ENCODE data around the gene MTRF1L.
A peak's percentile ranks its signal among the peaks of the same experiment; 100 is the strongest.

The MTRF1L gene

DNA sequence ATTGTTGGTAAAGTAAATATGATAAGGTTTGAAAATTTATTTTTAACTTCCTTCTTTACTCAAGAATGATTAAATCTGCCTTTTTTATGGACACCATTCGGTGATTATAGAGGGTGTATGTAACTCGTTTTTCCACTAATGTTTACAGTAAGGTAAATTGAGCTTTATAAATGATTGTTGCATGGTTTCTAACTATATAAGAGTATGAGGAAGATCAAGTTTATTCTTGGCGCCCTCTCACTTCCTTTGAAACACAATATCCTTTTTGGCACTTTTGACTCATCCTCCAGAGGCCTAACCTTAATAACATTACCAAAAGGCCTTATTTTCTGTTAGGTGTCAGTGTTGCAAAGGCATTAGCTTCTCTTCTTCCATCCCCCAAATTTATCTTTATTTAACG, 41.8 kb upstream of the MTRF1L start:
- no peak overlapping the region for H3K4me3 ChIP-seq (ENCODE audit: low read depth, low read length)
- no peak for DNase-seq (ENCODE audit: low read depth)
- TF ChIP-seq, protein P1, sequence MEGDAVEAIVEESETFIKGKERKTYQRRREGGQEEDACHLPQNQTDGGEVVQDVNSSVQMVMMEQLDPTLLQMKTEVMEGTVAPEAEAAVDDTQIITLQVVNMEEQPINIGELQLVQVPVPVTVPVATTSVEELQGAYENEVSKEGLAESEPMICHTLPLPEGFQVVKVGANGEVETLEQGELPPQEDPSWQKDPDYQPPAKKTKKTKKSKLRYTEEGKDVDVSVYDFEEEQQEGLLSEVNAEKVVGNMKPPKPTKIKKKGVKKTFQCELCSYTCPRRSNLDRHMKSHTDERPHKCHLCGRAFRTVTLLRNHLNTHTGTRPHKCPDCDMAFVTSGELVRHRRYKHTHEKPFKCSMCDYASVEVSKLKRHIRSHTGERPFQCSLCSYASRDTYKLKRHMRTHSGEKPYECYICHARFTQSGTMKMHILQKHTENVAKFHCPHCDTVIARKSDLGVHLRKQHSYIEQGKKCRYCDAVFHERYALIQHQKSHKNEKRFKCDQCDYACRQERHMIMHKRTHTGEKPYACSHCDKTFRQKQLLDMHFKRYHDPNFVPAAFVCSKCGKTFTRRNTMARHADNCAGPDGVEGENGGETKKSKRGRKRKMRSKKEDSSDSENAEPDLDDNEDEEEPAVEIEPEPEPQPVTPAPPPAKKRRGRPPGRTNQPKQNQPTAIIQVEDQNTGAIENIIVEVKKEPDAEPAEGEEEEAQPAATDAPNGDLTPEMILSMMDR (IDR thresholded peaks at IDR 0.05; ENCODE audit: low read depth, low read length), result no peak
- TF ChIP-seq POLR2A (IDR thresholded peaks at IDR 0.05; ENCODE audit: extremely low read depth, insufficient read length) (no peak), MAX (IDR thresholded peaks at IDR 0.05; ENCODE audit: low read depth, low read length) (no peak), MYC (IDR thresholded peaks at IDR 0.05; ENCODE audit: low read depth, low read length) (no peak)

- TF ChIP-seq MAX (IDR thresholded peaks at IDR 0.05; ENCODE audit: low read depth, low read length) (no peak), MYC (IDR thresholded peaks at IDR 0.05; ENCODE audit: low read depth, low read length) (no peak)
- no peak for DNase-seq (ENCODE audit: low read depth)
- no peak overlapping the region for H3K4me3 ChIP-seq (ENCODE audit: low read depth, low read length)
These were observed 41.2 kb upstream of the MTRF1L start for GRCh38 chr6:153043719-153044118.

DNA sequence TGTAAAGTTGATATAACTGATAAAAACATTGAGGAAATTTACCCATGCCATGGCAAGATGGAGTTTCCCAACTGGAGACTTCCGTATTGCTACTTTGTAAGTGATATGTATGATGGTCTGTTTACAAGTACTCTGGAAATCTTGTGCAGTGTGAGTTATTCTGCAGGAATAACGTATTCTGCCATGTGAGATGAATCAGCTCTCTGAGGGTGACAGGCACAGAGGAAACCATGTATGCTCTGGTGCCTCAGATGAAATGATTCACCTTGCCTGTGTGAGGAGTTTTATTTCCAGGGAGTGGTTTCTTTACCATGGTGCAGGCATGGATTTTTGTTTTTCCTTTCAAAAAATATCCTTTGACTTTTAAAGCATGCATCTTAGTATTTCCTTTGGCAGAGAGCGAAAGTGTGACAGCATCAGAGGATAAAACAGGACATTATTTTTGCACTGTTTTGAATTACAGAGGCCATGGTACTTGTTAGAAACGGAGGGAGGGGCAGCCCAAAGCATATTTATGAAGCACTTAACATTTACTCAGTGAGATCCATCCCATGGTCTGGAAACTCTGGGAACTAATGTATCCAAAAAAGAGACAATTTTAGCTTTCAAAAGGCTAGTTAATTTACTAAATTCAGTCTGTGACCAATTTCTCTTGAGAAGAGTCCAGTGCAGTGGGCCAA, 36.0 kb upstream of the MTRF1L start:
- no peak for DNase-seq (ENCODE audit: low read depth)
- no peak for TF ChIP-seq MAX (IDR thresholded peaks at IDR 0.05; ENCODE audit: low read depth, low read length)
- no peak for TF ChIP-seq MYC (IDR thresholded peaks at IDR 0.05; ENCODE audit: low read depth, low read length)
- TF ChIP-seq, protein P1 (IDR thresholded peaks at IDR 0.05; ENCODE audit: low read depth, low read length), result no peak
- no peak for TF ChIP-seq POLR2A (IDR thresholded peaks at IDR 0.05; ENCODE audit: extremely low read depth, insufficient read length)

DNA sequence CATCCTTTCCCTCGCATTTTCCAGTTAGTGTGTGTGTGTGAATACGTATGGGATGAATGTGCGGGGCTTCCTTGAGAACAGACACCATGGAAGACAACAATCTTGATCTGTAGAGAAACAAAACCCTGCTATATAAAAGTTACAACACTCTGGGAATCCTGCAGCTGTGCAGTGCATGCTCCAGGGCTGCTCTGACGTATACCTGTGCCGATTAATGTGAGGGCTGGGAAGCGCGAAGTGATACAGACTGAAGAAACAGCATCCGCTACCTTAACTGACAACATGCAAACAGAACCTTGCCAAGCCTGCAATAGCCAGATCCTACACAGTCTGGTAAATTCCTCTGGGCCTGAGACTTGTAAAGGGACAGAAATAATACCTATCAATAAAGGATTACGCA, 31.6 kb upstream of the MTRF1L start:
- no peak for DNase-seq (ENCODE audit: low read depth)
- TF ChIP-seq MAX (IDR thresholded peaks at IDR 0.05; ENCODE audit: low read depth, low read length), result no peak
- TF ChIP-seq MYC (IDR thresholded peaks at IDR 0.05; ENCODE audit: low read depth, low read length), result no peak
- no peak for TF ChIP-seq POLR2A (IDR thresholded peaks at IDR 0.05; ENCODE audit: extremely low read depth, insufficient read length)
- TF ChIP-seq, protein P1 (IDR thresholded peaks at IDR 0.05; ENCODE audit: low read depth, low read length), result no peak
- H3K4me3 ChIP-seq (ENCODE audit: low read depth, low read length), result no peak overlapping the region

More for the DNA sequence above, 36.0 kb upstream of the MTRF1L start:
- H3K4me3 ChIP-seq (ENCODE audit: low read depth, low read length), result no peak overlapping the region

- DNase-seq (ENCODE audit: low read depth), result peak; percentile 39
- no peak overlapping the region for H3K4me3 ChIP-seq (ENCODE audit: low read depth, low read length)
- TF ChIP-seq MAX (IDR thresholded peaks at IDR 0.05; ENCODE audit: low read depth, low read length) (no peak), POLR2A (IDR thresholded peaks at IDR 0.05; ENCODE audit: extremely low read depth, insufficient read length) (no peak), MYC (IDR thresholded peaks at IDR 0.05; ENCODE audit: low read depth, low read length) (no peak)
- TF ChIP-seq, protein P1 (IDR thresholded peaks at IDR 0.05; ENCODE audit: low read depth, low read length), result no peak
These were observed 29.9 kb upstream of the MTRF1L start for GRCh38 chr6:153032255-153032882.

DNA sequence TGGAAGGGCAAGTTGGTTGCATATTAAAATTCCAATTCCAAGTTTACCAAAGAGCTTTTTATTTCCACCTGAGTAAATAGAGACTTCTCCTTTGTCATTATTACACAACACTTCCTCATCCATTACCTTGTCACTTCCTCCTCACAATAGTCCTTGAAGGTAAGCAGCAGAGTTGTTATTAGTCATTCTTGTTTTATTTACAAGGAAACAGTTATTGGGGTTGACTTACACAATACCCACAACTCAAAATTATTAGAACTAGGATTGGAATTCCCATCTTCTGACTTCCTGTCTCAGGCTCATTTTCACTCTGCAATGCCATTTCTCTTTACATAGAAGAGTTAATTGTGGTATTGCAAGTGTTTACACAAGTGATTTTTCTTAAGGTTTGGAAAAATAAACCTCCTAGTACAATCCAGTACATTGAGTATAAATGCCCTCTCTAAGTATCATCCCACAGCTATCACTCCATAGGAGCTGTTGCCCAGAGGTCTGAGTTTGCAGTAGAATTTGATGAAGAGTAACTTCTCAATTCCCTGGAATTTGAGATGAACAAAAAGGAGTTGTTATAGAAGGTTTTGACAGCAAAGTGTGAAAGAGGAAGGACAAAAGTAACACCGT, 28.9 kb upstream of the MTRF1L start:
- TF ChIP-seq, protein P1 (IDR thresholded peaks at IDR 0.05; ENCODE audit: low read depth, low read length), result no peak
- no peak for TF ChIP-seq MYC (IDR thresholded peaks at IDR 0.05; ENCODE audit: low read depth, low read length)
- TF ChIP-seq POLR2A (IDR thresholded peaks at IDR 0.05; ENCODE audit: extremely low read depth, insufficient read length), result no peak
- no peak for TF ChIP-seq MAX (IDR thresholded peaks at IDR 0.05; ENCODE audit: low read depth, low read length)
- no peak overlapping the region for H3K4me3 ChIP-seq (ENCODE audit: low read depth, low read length)
- no peak for DNase-seq (ENCODE audit: low read depth)
